ENCODE data around the gene TYK2. TPM values are rescaled to one million over a fixed set of nuclear protein-coding genes. Genes with fewer than 3 reads are reported as not detected.

TYK2 gene
- polyA plus RNA-seq (2013, experiment 1 of 2) = 66.7 TPM
- polyA plus RNA-seq (2013, experiment 2 of 2) = 65.7 TPM

- Histone ChIP-seq H4K91ac (ENCODE audit: low read length) (peak within 1 kb of the TSS; percentile 72), H2BK12ac (ENCODE audit: low read length in 2 of 2) (peak within 1 kb of the TSS in 1 of 2 experiments; percentile 65), H3K4me2 (ENCODE audit: low read length, poor library complexity, severe bottlenecking) (peak within 1 kb of the TSS; percentile 92), H3K27me3 (ENCODE audit: control insufficient read depth in 1 of 2, insufficient read depth in 1 of 2, low read length in 2 of 2) (no peaks in the 10 kb centered on the region), H2BK5ac (ENCODE audit: low read depth, low read length, poor library complexity, severe bottlenecking) (peak within 1 kb of the TSS; percentile 46), H2AFZ (ENCODE audit: low read depth, low read length) (peak within 1 kb of the TSS; percentile 98), H3K4ac (ENCODE audit: low read depth in 1 of 2, low read length in 2 of 2) (peak within 1 kb of the TSS; percentile 90 to 95), H3K4me3 (ENCODE audit: insufficient read depth in 1 of 2, low read depth in 1 of 2, low read length in 2 of 2) (peak within 1 kb of the TSS; percentile 83 to 94), H3K9me3 (ENCODE audit: control insufficient read depth, low read length) (no peaks in the 10 kb centered on the region), H2BK120ac (ENCODE audit: low read depth, low read length) (no peak within 1 kb of the TSS), H3K9ac (ENCODE audit: low read length) (peak within 1 kb of the TSS; percentile 94), H3K18ac (ENCODE audit: low read depth in 1 of 2, low read length in 2 of 2) (peak within 1 kb of the TSS; percentile 72 to 98), H3K23ac (ENCODE audit: low read length in 2 of 2) (peak within 1 kb of the TSS in 1 of 2 experiments; percentile 32), H2AK5ac (ENCODE audit: low read length, severe bottlenecking) (no peak within 1 kb of the TSS), H4K8ac (ENCODE audit: low read length) (peak within 1 kb of the TSS; percentile 98), H3K36me3 (ENCODE audit: control insufficient read depth in 1 of 2, insufficient read depth in 2 of 2, low read depth in 1 of 2, low read length in 2 of 2) (peaks cover 14 to 21% of the 10 kb centered on the region in 2 experiments), H2BK15ac (ENCODE audit: low read depth, poor library complexity, severe bottlenecking) (no peak within 1 kb of the TSS), H3K27ac (ENCODE audit: low read length, poor library complexity, severe bottlenecking) (peak within 1 kb of the TSS; percentile 37), H3K4me1 (ENCODE audit: control insufficient read depth, insufficient read depth, low read depth, low read length) (peaks cover 12% of the 10 kb centered on the region), H3K79me1 (replicated peaks; ENCODE audit: low read length, poor library complexity, severe bottlenecking) (peaks cover 18% of the 10 kb centered on the region), H3K14ac (ENCODE audit: low read length in 2 of 2) (peak within 1 kb of the TSS in 1 of 2 experiments; percentile 93)
- peak; percentile 99 for DNase-seq
- WGBS = under 1% methylated on average over 54 of the region's 58 CpGs
Measured at GRCh38 chr19:10380313-10381102, at the start of gene TYK2. Gene TYK2 (minus strand): TSS chr19:10380572. CDS start chr19:10378406, 2,166 bp downstream.

- Histone ChIP-seq H2BK15ac (ENCODE audit: low read depth, poor library complexity, severe bottlenecking) (no peak overlapping the region), H3K9ac (ENCODE audit: low read length) (no peak overlapping the region), H3K27ac (ENCODE audit: low read length, poor library complexity, severe bottlenecking) (no peak overlapping the region), H4K91ac (ENCODE audit: low read length) (no peak overlapping the region), H2AK5ac (ENCODE audit: low read length, severe bottlenecking) (no peak overlapping the region), H2BK120ac (ENCODE audit: low read depth, low read length) (no peak overlapping the region), H2BK12ac (ENCODE audit: low read length in 2 of 2) (no peak overlapping the region), H3K9me3 (ENCODE audit: control insufficient read depth, low read length) (no peaks in the 10 kb centered on the region), H3K4me1 (ENCODE audit: control insufficient read depth, insufficient read depth, low read depth, low read length) (peaks cover 22% of the 10 kb centered on the region), H2AFZ (ENCODE audit: low read depth, low read length) (no peak overlapping the region), H3K4me2 (ENCODE audit: low read length, poor library complexity, severe bottlenecking) (no peak overlapping the region), H4K8ac (ENCODE audit: low read length) (no peak overlapping the region), H3K18ac (ENCODE audit: low read depth in 1 of 2, low read length in 2 of 2) (no peak overlapping the region), H3K14ac (ENCODE audit: low read length in 2 of 2) (no peak overlapping the region), H3K79me1 (replicated peaks; ENCODE audit: low read length, poor library complexity, severe bottlenecking) (no peaks in the 10 kb centered on the region), H3K36me3 (ENCODE audit: control insufficient read depth in 1 of 2, insufficient read depth in 2 of 2, low read depth in 1 of 2, low read length in 2 of 2) (no peaks in the 10 kb centered on the region), H3K4me3 (ENCODE audit: insufficient read depth in 1 of 2, low read depth in 1 of 2, low read length in 2 of 2) (no peak overlapping the region), H2BK5ac (ENCODE audit: low read depth, low read length, poor library complexity, severe bottlenecking) (no peak overlapping the region), H3K23ac (ENCODE audit: low read length in 2 of 2) (no peak overlapping the region), H3K4ac (ENCODE audit: low read depth in 1 of 2, low read length in 2 of 2) (no peak overlapping the region), H3K27me3 (ENCODE audit: control insufficient read depth in 1 of 2, insufficient read depth in 1 of 2, low read length in 2 of 2) (peaks cover 36 to 37% of the 10 kb centered on the region in 2 experiments)
- no peak for DNase-seq
- WGBS = 84% methylated on average over 5 of the region's 5 CpGs
Measured at GRCh38 chr19:10428996-10429381, 48.6 kb upstream of the TYK2 start.

GRCh38 chr19:10427169-10427568, 46.8 kb upstream of the TYK2 start:
- Histone ChIP-seq H4K91ac (ENCODE audit: low read length) (no peak overlapping the region), H3K27ac (ENCODE audit: low read length, poor library complexity, severe bottlenecking) (no peak overlapping the region), H3K36me3 (ENCODE audit: control insufficient read depth in 1 of 2, insufficient read depth in 2 of 2, low read depth in 1 of 2, low read length in 2 of 2) (no peaks in the 10 kb centered on the region), H3K4me2 (ENCODE audit: low read length, poor library complexity, severe bottlenecking) (no peak overlapping the region), H3K9me3 (ENCODE audit: control insufficient read depth, low read length) (no peaks in the 10 kb centered on the region), H3K4ac (ENCODE audit: low read depth in 1 of 2, low read length in 2 of 2) (no peak overlapping the region), H3K14ac (ENCODE audit: low read length in 2 of 2) (no peak overlapping the region), H2BK5ac (ENCODE audit: low read depth, low read length, poor library complexity, severe bottlenecking) (no peak overlapping the region), H2BK12ac (ENCODE audit: low read length in 2 of 2) (peak overlapping the region in 1 of 2 experiments; percentile 28), H2BK15ac (ENCODE audit: low read depth, poor library complexity, severe bottlenecking) (no peak overlapping the region), H3K18ac (ENCODE audit: low read depth in 1 of 2, low read length in 2 of 2) (no peak overlapping the region), H3K79me1 (replicated peaks; ENCODE audit: low read length, poor library complexity, severe bottlenecking) (no peaks in the 10 kb centered on the region), H3K4me1 (ENCODE audit: control insufficient read depth, insufficient read depth, low read depth, low read length) (peaks cover 18% of the 10 kb centered on the region), H2AK5ac (ENCODE audit: low read length, severe bottlenecking) (no peak overlapping the region), H3K4me3 (ENCODE audit: insufficient read depth in 1 of 2, low read depth in 1 of 2, low read length in 2 of 2) (no peak overlapping the region), H2BK120ac (ENCODE audit: low read depth, low read length) (no peak overlapping the region), H3K9ac (ENCODE audit: low read length) (no peak overlapping the region), H4K8ac (ENCODE audit: low read length) (no peak overlapping the region), H3K27me3 (ENCODE audit: control insufficient read depth in 1 of 2, insufficient read depth in 1 of 2, low read length in 2 of 2) (peaks cover 53 to 54% of the 10 kb centered on the region in 2 experiments), H3K23ac (ENCODE audit: low read length in 2 of 2) (no peak overlapping the region), H2AFZ (ENCODE audit: low read depth, low read length) (no peak overlapping the region)
- 92% methylated on average over 6 of the region's 6 CpGs for WGBS
- DNase-seq = no peak

GRCh38 chr19:10424011-10424637, 43.8 kb upstream of the TYK2 start:
- peak overlapping the region; percentile 24 for H3K9ac ChIP-seq (ENCODE audit: low read length)
- H4K91ac ChIP-seq (ENCODE audit: low read length) = no peak overlapping the region
- H3K79me1 ChIP-seq (replicated peaks; ENCODE audit: low read length, poor library complexity, severe bottlenecking) = no peaks in the 10 kb centered on the region
- H2BK12ac ChIP-seq (ENCODE audit: low read length in 2 of 2) = peak overlapping the region in 1 of 2 experiments; percentile 67
- H3K36me3 ChIP-seq (ENCODE audit: control insufficient read depth in 1 of 2, insufficient read depth in 2 of 2, low read depth in 1 of 2, low read length in 2 of 2) = no peaks in the 10 kb centered on the region
- H3K4me1 ChIP-seq (ENCODE audit: control insufficient read depth, insufficient read depth, low read depth, low read length) = peaks cover 26% of the 10 kb centered on the region
- no peak overlapping the region for H2BK120ac ChIP-seq (ENCODE audit: low read depth, low read length)
- H3K4me3 ChIP-seq (ENCODE audit: insufficient read depth in 1 of 2, low read depth in 1 of 2, low read length in 2 of 2) = peak overlapping the region in 1 of 2 experiments; percentile 60
- no peaks in the 10 kb centered on the region for H3K9me3 ChIP-seq (ENCODE audit: control insufficient read depth, low read length)
- H3K18ac ChIP-seq (ENCODE audit: low read depth in 1 of 2, low read length in 2 of 2) = no peak overlapping the region
- H3K4ac ChIP-seq (ENCODE audit: low read depth in 1 of 2, low read length in 2 of 2) = no peak overlapping the region
- peak overlapping the region; percentile 86 for H2BK15ac ChIP-seq (ENCODE audit: low read depth, poor library complexity, severe bottlenecking)
- H2BK5ac ChIP-seq (ENCODE audit: low read depth, low read length, poor library complexity, severe bottlenecking) = no peak overlapping the region
- no peak overlapping the region for H3K14ac ChIP-seq (ENCODE audit: low read length in 2 of 2)
- no peak overlapping the region for H3K27ac ChIP-seq (ENCODE audit: low read length, poor library complexity, severe bottlenecking)
- peak overlapping the region; percentile 66 for H4K8ac ChIP-seq (ENCODE audit: low read length)
- no peak overlapping the region for H2AK5ac ChIP-seq (ENCODE audit: low read length, severe bottlenecking)
- H3K27me3 ChIP-seq (ENCODE audit: control insufficient read depth in 1 of 2, insufficient read depth in 1 of 2, low read length in 2 of 2) = peaks cover 54 to 69% of the 10 kb centered on the region in 2 experiments
- H3K23ac ChIP-seq (ENCODE audit: low read length in 2 of 2) = no peak overlapping the region
- DNase-seq = peak; percentile 78
- peak overlapping the region; percentile 79 for H3K4me2 ChIP-seq (ENCODE audit: low read length, poor library complexity, severe bottlenecking)
- 8% methylated on average over 34 of the region's 38 CpGs for WGBS
- H2AFZ ChIP-seq (ENCODE audit: low read depth, low read length) = no peak overlapping the region
